Heart left ventricle (tissue), 13 donors: Measurements from ENCODE around the gene DUSP16.

ENCODE experiments used
- CTCF ChIP-seq, 12 donors: fragments of 200-600 bp; sonication (generic) in 4 of 12; IDR thresholded peaks; one replicate each; pipeline versions ENCODE4 v1.5.0 to v1.8.0; 2018 to 2022; ENCODE audit warnings: antibody characterized with exemption in 12 of 12, mild to moderate bottlenecking in 5 of 12
- POLR2A ChIP-seq, 2 donors: fragments of 450-650 bp; IDR thresholded peaks; one replicate each; pipeline ENCODE4 v1.6.1; 2017; ENCODE audit warnings: antibody characterized with exemption in 2 of 2, mild to moderate bottlenecking in 2 of 2, moderate library complexity in 2 of 2
- donor health status: ischemic (EF 13 %, LVEDD 7.1; RV severe dilation, severe dysfunction).
- donor health status: DM: no; HTN: yes; CAD: no.
- donor health status: DM: no; HTN: no; CAD: no.
- donor health status: ischemic (EF 25% LVEDD 6.9; RV normal size, moderate dysfunction).
- donor health status: ischemic (EF 25% LVEDD 5.7; RV mildly dilated, moderate dysfunction).
- donor health status: ischemic (EF 35%, LVEDD 5.7; RV mildly dilated, moderate dysfunction).
- donor health status: nonischemic (EF 11% LVEDD 7.7; RV severe dilation, severe dysfunction).
- donor health status: DM: yes; HTN: yes; CAD: no.
- donor health status: PGD.
- donor health status: ischemic (EF 29% LVEDD 5.4; RV normal size, mild dysfunction).
- donor health status: nonischemic (EF 23%, LVEDD 6.1; RV moderate dilation, normal function).

GRCh38 chr12:12501121-12501520, 61.5 kb downstream of the DUSP16 start:
- TF ChIP-seq CTCF (IDR thresholded peaks at IDR 0.05), result no peak
- TF ChIP-seq POLR2A (IDR thresholded peaks at IDR 0.05), result no peak
